Activated naive CD8-positive, alpha-beta T cell treated with anti-CD3 and anti-CD28 coated beads for 36 hours (primary cell): ENCODE measurements around the gene LEMD1. TPM values are rescaled to one million over a fixed set of nuclear protein-coding genes. Genes with fewer than 3 reads are reported as not detected.
"Not testable (repeated sequence)": the region's sequence is repeated elsewhere in the genome, so short reads cannot be mapped to it uniquely, and the experiment has no call there.

Experiments used
- DNase-seq: peaks from one replicate; pipeline ENCODE4 v3.0.0; 2021
- H3K27ac Mint-ChIP-seq: one replicate; pipeline ENCODE4 v1.8.0; 2022; ENCODE audit warnings: mild to moderate bottlenecking, moderate library complexity, mixed read lengths
- H3K27me3 Mint-ChIP-seq: one replicate; pipeline ENCODE4 v1.8.0; 2022; ENCODE audit warnings: mild to moderate bottlenecking, mixed read lengths
- H3K36me3 Mint-ChIP-seq: one replicate; pipeline ENCODE4 v1.8.0; 2021; ENCODE audit warnings: mild to moderate bottlenecking, mixed read lengths
- H3K4me1 Mint-ChIP-seq: one replicate; pipeline ENCODE4 v1.8.0; 2021; ENCODE audit warnings: mixed read lengths
- H3K4me3 Mint-ChIP-seq: one replicate; pipeline ENCODE4 v1.8.0; 2022; ENCODE audit warnings: mild to moderate bottlenecking, moderate library complexity, mixed read lengths
- H3K9me3 Mint-ChIP-seq: one replicate; pipeline ENCODE4 v1.8.0; 2022; ENCODE audit warnings: mixed read lengths
- total RNA-seq, 2 experiments: library from RNA; stranded (reverse); gene quantifications; one replicate each; pipeline ENCODE4 v1.2.3, GENCODE V29; 2021

The LEMD1 gene
- total RNA-seq, 2 experiments from 2014 or later: 0.78 TPM; not detected in 1

DNA sequence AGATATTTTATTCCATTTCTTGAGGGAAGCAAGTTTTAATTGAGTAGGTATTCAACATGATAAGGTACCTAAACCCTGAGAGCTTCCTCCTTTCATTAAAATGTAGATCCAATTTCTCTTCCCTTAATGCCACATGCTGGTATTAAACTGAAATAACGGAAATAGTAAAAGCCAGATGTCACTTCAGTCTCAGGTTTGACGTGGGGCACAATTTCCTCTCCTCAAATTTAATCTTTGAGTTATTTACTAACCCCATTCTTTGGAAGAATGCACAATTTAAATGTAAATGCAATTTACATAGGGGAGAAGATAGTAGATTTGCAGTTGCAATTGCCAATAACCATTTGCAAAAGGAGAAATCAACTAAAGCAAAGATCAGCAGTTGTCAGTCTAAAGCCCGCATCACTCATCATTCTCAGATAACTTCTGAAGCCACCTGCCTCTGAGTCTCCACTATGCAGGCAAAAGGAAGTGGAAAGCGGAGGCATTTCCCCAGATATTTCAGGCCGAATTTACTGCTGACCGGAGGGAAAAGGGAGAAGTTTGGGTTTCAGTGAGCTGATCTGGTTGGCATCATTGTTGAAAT, 2.1 kb upstream of the LEMD1 start:
- H3K9me3 Mint-ChIP-seq: no peaks in the 10 kb centered on the region
- no peaks in the 10 kb centered on the region for H3K36me3 Mint-ChIP-seq
- DNase-seq: no peak
- H3K27me3 Mint-ChIP-seq: peaks cover 11% of the 10 kb centered on the region
- no peaks in the 10 kb centered on the region for H3K4me1 Mint-ChIP-seq
- H3K27ac Mint-ChIP-seq: no peak overlapping the region
- H3K4me3 Mint-ChIP-seq: no peak overlapping the region

DNA sequence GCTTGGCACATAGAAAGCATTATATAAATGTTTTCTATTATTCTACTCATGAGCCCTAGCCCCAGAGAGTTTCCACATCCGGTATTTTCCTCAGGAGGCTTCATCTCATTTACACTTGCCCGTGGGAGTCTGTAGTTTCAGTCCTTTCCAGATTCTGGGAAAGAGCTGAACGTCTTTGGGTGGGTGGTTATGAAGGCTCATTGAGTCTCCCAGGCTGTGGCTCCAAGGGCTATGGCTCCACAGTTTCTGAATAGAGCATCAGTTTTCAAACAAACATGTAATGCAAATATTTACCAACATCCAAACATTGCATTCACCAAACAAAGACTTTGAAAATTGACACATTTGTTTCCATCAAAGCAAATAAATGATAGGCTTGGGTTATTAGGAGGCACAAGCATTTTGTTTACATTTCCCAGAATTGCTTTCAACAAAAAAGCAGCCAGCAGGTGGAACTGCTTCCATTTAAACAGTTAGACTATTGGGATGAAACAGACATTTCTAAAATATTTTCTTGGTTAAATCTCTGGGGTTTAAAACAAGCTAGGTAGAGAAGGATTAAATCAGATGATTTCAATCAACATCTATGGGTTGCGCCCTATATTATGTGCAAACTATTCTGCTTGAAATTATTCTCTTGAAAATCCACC, 1.3 kb upstream of the LEMD1 start:
- Mint-ChIP-seq H3K36me3 (no peaks in the 10 kb centered on the region), H3K27ac (no peak overlapping the region), H3K4me3 (no peak overlapping the region), H3K27me3 (peaks cover 11% of the 10 kb centered on the region), H3K9me3 (no peaks in the 10 kb centered on the region), H3K4me1 (no peaks in the 10 kb centered on the region)
- DNase-seq: no peak

GRCh38 chr1:205420938-205421337, 918 bp downstream of the LEMD1 start:
- Mint-ChIP-seq H3K27me3 (peaks cover 11% of the 10 kb centered on the region), H3K4me3 (no peak overlapping the region), H3K4me1 (no peaks in the 10 kb centered on the region), H3K27ac (no peak overlapping the region), H3K36me3 (no peaks in the 10 kb centered on the region), H3K9me3 (no peaks in the 10 kb centered on the region)
- no peak for DNase-seq

DNA sequence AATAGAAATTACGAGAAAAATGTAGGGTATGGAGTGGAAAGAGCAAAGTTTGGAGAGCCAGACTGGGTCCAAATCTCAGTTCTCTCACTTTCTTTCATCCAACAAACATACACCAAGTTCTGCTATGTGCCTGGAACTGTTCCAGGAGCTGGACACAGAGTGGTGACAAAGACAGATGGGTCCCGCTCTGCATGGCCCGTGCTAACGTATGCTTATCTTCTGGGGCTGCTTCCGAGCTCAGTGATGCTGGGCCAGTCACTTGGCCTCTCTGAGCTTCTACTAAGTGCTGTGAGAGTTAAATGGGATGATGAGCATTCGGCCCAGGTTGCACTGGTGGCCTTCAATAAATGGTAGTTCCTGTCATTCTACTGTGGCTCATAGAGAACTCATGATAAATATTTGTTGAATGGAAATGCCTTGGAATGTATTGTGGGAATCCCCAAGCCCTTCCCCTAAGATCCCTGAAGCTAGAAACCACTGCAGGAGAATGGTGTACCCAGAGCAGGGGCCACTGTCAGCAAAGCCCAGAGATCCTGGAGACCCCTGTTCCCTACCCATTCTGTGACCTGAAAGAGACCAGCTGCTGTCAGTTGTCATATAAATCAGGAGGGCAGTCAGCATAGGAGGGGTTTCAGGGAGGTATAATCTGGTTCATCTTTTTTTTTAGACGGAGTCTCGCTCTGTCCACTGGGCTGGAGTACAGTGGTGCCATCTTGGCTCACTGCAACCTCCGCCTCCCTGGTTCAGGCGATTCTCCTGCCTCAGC, 3.8 kb downstream of the LEMD1 start:
- no peak for DNase-seq
- no peaks in the 10 kb centered on the region for H3K9me3 Mint-ChIP-seq
- no peaks in the 10 kb centered on the region for H3K4me1 Mint-ChIP-seq
- H3K4me3 Mint-ChIP-seq: no peak overlapping the region
- peaks cover 7% of the 10 kb centered on the region for H3K27me3 Mint-ChIP-seq
- H3K27ac Mint-ChIP-seq: no peak overlapping the region
- no peaks in the 10 kb centered on the region for H3K36me3 Mint-ChIP-seq

- no peaks in the 10 kb centered on the region for H3K4me1 Mint-ChIP-seq
- no peak overlapping the region for H3K27ac Mint-ChIP-seq
- no peak for DNase-seq
- H3K27me3 Mint-ChIP-seq: no peaks in the 10 kb centered on the region
- no peaks in the 10 kb centered on the region for H3K36me3 Mint-ChIP-seq
- no peaks in the 10 kb centered on the region for H3K9me3 Mint-ChIP-seq
- H3K4me3 Mint-ChIP-seq: no peak overlapping the region
Observed at GRCh38 chr1:205416322-205416721, 5.5 kb downstream of the LEMD1 start.

DNA sequence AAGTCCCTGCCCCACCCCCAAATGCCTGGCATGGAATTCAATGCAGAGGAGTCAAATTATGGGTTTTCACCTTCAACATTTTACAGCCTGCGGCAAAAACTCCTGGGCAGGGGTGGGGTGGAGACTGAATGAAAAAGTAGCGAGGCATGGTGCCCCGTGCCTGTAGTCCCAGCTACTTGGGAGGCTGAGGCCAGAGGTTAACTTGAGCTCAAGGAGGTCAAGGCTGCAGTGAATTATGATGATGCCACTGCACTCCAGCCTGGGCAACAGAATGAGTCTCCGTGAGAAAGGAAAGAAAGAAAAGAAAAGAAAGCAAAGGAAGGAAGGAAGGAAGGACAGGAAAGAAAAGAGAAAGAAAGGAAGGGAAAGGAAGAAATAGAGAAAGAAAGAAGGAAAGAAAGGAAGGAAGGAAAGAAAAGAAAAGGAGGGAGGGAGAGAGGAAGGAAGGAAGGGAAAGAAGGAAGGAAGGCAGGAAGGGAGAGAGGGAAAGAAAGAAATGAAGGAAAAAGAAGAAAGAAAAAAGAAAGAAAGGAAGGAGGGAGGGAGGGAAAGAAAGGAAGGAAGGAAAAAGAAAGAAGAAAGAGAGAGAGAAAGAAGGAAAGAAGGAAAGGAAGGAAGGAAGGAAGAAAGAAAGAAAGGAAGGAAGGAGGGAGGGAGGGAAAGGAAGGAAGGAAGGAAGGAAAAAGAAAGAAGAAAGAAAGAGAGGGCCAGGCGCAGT, 11.1 kb downstream of the LEMD1 start:
- H3K27me3 Mint-ChIP-seq: peaks cover 6% of the 10 kb centered on the region
- no peak overlapping the region for H3K4me3 Mint-ChIP-seq
- no peaks in the 10 kb centered on the region for H3K36me3 Mint-ChIP-seq
- H3K4me1 Mint-ChIP-seq: no peaks in the 10 kb centered on the region
- H3K9me3 Mint-ChIP-seq: no peaks in the 10 kb centered on the region
- no peak for DNase-seq
- H3K27ac Mint-ChIP-seq: no peak overlapping the region

DNA sequence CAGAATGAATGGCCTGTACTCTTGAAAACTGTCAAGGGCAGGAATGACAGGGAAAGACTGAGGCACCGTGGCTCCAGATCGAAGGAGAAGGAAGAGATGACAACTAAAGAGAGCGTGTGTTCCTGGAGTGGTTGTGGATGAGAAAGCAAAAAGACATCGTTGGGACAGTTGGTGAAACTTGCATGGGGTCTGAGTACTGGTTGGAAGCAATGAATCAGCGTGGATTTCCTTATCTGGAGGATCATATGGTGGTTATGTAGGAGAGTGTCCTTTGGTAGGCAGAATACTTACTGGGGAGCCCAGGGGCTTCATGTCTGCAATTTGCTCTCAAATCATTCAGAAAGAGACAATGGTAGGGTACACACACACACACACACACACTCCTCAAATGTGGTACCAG, 13.9 kb downstream of the LEMD1 start:
- Mint-ChIP-seq H3K27me3 (peaks cover 6% of the 10 kb centered on the region), H3K4me1 (no peaks in the 10 kb centered on the region), H3K27ac (no peak overlapping the region), H3K9me3 (peaks cover 2% of the 10 kb centered on the region), H3K4me3 (no peak overlapping the region), H3K36me3 (no peaks in the 10 kb centered on the region)
- DNase-seq: no peak

GRCh38 chr1:205406252-205406651, 15.6 kb downstream of the LEMD1 start:
- not testable (repeated sequence) for H3K4me3 Mint-ChIP-seq, H3K27me3 Mint-ChIP-seq, H3K4me1 Mint-ChIP-seq, H3K9me3 Mint-ChIP-seq, DNase-seq, H3K36me3 Mint-ChIP-seq, H3K27ac Mint-ChIP-seq

GRCh38 chr1:205404484-205404883, 17.4 kb downstream of the LEMD1 start:
- not testable (repeated sequence) for H3K4me3 Mint-ChIP-seq, H3K27me3 Mint-ChIP-seq, H3K36me3 Mint-ChIP-seq, H3K27ac Mint-ChIP-seq, DNase-seq, H3K9me3 Mint-ChIP-seq, H3K4me1 Mint-ChIP-seq

DNA sequence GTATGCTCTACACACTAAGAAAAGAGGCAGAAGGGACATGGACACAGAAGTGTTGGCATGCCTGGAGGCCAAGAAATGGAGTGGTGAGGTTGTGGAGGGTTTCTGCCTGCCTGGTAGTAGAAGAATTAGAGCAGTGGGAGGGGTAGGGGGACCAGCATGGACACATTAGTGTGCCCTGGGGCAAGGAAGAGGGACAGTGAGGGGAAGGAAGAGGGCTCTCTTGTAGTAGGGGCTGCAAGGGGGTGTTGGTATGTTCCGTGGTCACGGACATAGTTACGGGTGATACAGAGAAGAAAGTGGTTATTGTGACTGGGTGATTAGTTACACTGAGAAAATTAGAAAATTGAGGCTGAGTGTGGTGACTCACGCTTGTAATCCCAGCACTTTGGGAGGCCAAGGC, 23.3 kb downstream of the LEMD1 start:
- no peak overlapping the region for H3K27ac Mint-ChIP-seq
- H3K36me3 Mint-ChIP-seq: no peaks in the 10 kb centered on the region
- no peaks in the 10 kb centered on the region for H3K9me3 Mint-ChIP-seq
- no peaks in the 10 kb centered on the region for H3K27me3 Mint-ChIP-seq
- peaks cover 4% of the 10 kb centered on the region for H3K4me1 Mint-ChIP-seq
- no peak overlapping the region for H3K4me3 Mint-ChIP-seq
- DNase-seq: no peak

- Mint-ChIP-seq H3K4me1 (peaks cover 4% of the 10 kb centered on the region), H3K36me3 (no peaks in the 10 kb centered on the region), H3K27me3 (peaks cover 4% of the 10 kb centered on the region), H3K9me3 (no peaks in the 10 kb centered on the region), H3K4me3 (no peak overlapping the region), H3K27ac (no peak overlapping the region)
- peak; percentile 19 for DNase-seq
Observed at GRCh38 chr1:205396967-205397616, 24.8 kb downstream of the LEMD1 start.

DNA sequence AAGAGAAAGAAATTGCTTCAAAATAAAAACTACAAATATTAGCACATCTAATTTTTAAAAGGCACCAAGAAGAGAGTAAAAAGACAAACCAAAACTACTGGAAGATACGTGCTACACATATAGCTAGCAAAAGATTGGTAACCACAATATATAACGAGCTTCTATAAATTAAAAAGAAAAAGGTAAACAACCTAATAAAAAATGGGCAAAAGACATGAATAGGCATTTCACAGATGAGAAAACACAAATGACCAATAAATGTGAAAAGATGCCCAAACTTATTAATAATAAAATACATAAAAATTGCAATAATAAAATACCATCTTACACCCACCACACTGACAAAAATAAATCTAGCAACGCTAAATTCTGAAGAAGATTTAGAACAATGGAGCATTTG, 26.2 kb downstream of the LEMD1 start:
- no peak for DNase-seq
- Mint-ChIP-seq H3K4me1 (peaks cover 4% of the 10 kb centered on the region), H3K27ac (no peak overlapping the region)

DNA sequence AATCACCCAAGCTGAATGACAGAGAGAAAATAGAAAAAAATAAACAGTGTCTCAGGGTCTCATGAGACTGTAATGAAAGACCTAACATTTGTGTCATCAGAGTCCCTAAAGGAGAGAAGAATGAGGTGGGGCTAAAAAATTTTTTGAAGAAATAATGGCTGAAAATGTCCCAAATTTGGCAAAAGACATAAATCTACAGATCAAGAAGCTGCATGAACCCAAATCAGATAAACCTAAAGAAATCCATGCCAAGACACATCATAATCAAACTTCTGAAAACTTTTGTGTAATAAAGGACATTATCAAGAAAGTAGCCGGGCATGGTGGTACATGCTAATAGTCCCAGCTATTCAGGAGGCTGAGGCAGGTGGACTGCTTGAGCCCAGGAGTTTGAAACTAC, 29.2 kb downstream of the LEMD1 start:
- peaks cover 24% of the 10 kb centered on the region for H3K27me3 Mint-ChIP-seq
- no peak for DNase-seq
- no peaks in the 10 kb centered on the region for H3K36me3 Mint-ChIP-seq
- H3K4me3 Mint-ChIP-seq: no peak overlapping the region
- no peaks in the 10 kb centered on the region for H3K9me3 Mint-ChIP-seq
- peaks cover 4% of the 10 kb centered on the region for H3K4me1 Mint-ChIP-seq
- no peak overlapping the region for H3K27ac Mint-ChIP-seq

More for the DNA sequence above, 26.2 kb downstream of the LEMD1 start:
- Mint-ChIP-seq H3K27me3 (peaks cover 13% of the 10 kb centered on the region), H3K9me3 (no peaks in the 10 kb centered on the region), H3K4me3 (no peak overlapping the region), H3K36me3 (no peaks in the 10 kb centered on the region)

DNA sequence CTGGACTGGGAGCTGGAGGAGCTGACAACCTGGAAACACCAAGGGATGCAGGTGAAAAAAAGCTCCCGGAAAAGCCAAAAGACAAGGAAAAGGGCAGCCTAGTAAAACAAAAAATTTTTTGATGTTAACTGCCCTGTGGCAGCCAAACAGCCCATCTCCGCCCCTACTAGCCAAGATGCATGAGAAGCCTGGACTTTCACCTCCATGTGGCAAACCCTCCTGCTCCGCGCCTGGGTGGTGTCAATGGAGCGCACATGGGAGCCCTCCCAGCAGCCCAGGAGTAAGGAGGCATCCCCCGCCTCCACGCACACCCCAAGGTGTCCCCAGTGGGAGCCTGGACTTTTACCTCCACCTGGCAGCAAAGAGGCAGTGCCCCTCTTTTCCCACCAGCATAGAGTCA, 30.5 kb downstream of the LEMD1 start:
- H3K9me3 Mint-ChIP-seq: no peaks in the 10 kb centered on the region
- H3K27ac Mint-ChIP-seq: no peak overlapping the region
- H3K36me3 Mint-ChIP-seq: no peaks in the 10 kb centered on the region
- no peak overlapping the region for H3K4me3 Mint-ChIP-seq
- no peaks in the 10 kb centered on the region for H3K4me1 Mint-ChIP-seq
- no peak for DNase-seq
- peaks cover 24% of the 10 kb centered on the region for H3K27me3 Mint-ChIP-seq

GRCh38 chr1:205387845-205388244, 34.0 kb downstream of the LEMD1 start:
- peaks cover 24% of the 10 kb centered on the region for H3K27me3 Mint-ChIP-seq
- H3K27ac Mint-ChIP-seq: no peak overlapping the region
- no peaks in the 10 kb centered on the region for H3K9me3 Mint-ChIP-seq
- DNase-seq: no peak
- H3K4me3 Mint-ChIP-seq: no peak overlapping the region
- no peaks in the 10 kb centered on the region for H3K36me3 Mint-ChIP-seq
- no peaks in the 10 kb centered on the region for H3K4me1 Mint-ChIP-seq
